ENCODE measurements around the gene MAPK12. TPM values are rescaled to one million over a fixed set of nuclear protein-coding genes. Genes with fewer than 3 reads are reported as not detected.

MAPK12 gene
- total and polyA plus RNA-seq, 2 of the 8 experiments (the other 6 are each of a cell fraction or from before 2014, with no cell fraction given) = 17.3 to 20.3 TPM

GRCh38 chr22:50243685-50244419, 17.6 kb downstream of the MAPK12 start:
- Histone ChIP-seq H3K79me2 (ENCODE audit: control insufficient read depth in 1 of 2, insufficient read depth in 2 of 2, low read length in 2 of 2) (peaks cover 4 to 33% of the 10 kb centered on the region in 2 experiments; a peak in 3 of 4 replicates), H2AK5ac (ENCODE audit: low read depth, low read length) (no peak overlapping the region), H3K4me1 (replicated peaks in 1 of 4; ENCODE audit: control insufficient read depth in 3 of 4, insufficient read depth in 4 of 4, low read length in 3 of 4) (peaks cover 0 to 20% (median 14%) of the 10 kb centered on the region in 4 experiments; a peak in 6 of 7 replicates), H4K5ac (ENCODE audit: insufficient read length, low read depth, low read length) (no peak overlapping the region), H2BK20ac (ENCODE audit: low read length) (no peak overlapping the region), H3K9ac (replicated peaks in 1 of 4; ENCODE audit: extremely low read depth in 1 of 4, low read depth in 3 of 4, low read length in 3 of 4) (peak overlapping the region in 2 of 4 experiments; percentile 35 to 79; a peak in 4 of 7 replicates), H4K91ac (replicated peaks; ENCODE audit: insufficient read length, low read length) (no peak overlapping the region), H3K27ac (ENCODE audit: low read depth, low read length) (no peak overlapping the region), H3K4ac (replicated peaks; ENCODE audit: insufficient read length, low read depth, low read length) (no peak overlapping the region), H2BK12ac (ENCODE audit: low read depth, low read length) (no peak overlapping the region), H3K18ac (ENCODE audit: extremely low read depth, low read length) (no peak overlapping the region), H2BK15ac (ENCODE audit: low read length) (no peak overlapping the region), H4K20me1 (replicated peaks in 1 of 2; ENCODE audit: control insufficient read depth in 1 of 2, insufficient read depth in 2 of 2, low read length in 2 of 2) (peaks cover 4 to 27% of the 10 kb centered on the region in 2 experiments), H3K36me3 (ENCODE audit: control insufficient read depth in 2 of 4, insufficient read depth in 4 of 4, low read length in 3 of 4) (no peaks in the 10 kb centered on the region), H2BK5ac (ENCODE audit: low read depth, low read length) (no peak overlapping the region), H2AFZ (ENCODE audit: low read length) (no peak overlapping the region), H3K14ac (ENCODE audit: insufficient read length) (no peak overlapping the region), H3K4me3 (ENCODE audit: extremely low read depth in 1 of 4, insufficient read depth in 2 of 4, low read depth in 3 of 4, low read length in 4 of 4) (peak overlapping the region; percentile 87 to 96 (median 90)), H2BK120ac (replicated peaks; ENCODE audit: low read depth, low read length) (no peak overlapping the region), H3K23me2 (ENCODE audit: low read depth, low read length) (peaks cover 11% of the 10 kb centered on the region), H3K4me2 (ENCODE audit: insufficient read depth in 1 of 2, low read depth in 2 of 2, low read length in 2 of 2) (peak overlapping the region; percentile 87 to 92), H3K27me3 (replicated peaks in 1 of 4; ENCODE audit: control insufficient read depth in 3 of 4, extremely low read depth in 1 of 4, insufficient read depth in 3 of 4, low read length in 3 of 4) (no peaks in the 10 kb centered on the region), H3K79me1 (ENCODE audit: low read depth, low read length) (peaks cover 12% of the 10 kb centered on the region), H3K9me3 (ENCODE audit: insufficient read depth in 2 of 2, low read depth in 1 of 2, low read length in 1 of 2) (no peaks in the 10 kb centered on the region), H3K56ac (replicated peaks; ENCODE audit: insufficient read length, low read depth, low read length) (no peak overlapping the region), H4K8ac (ENCODE audit: extremely low read depth, insufficient read depth, low read length) (no peak overlapping the region; the same call in 1 of the 2 replicates), H3K23ac (ENCODE audit: insufficient read length) (no peak overlapping the region)
- ChIA-PET POLR2A (ENCODE audit: partially characterized antibody) (interaction anchor here (0.6 to 1.6 kb wide), 10 partner anchors 8 to 206 kb away, joined by 3 to 5 read pairs (median 3); partner anchors contain the start of gene SELENOO), CTCF (ENCODE audit: partially characterized antibody) (interaction anchor here (0.6 to 8.7 kb wide), 6 partner anchors 19 to 1452 kb away, joined by 3 to 77 read pairs (median 4); no protein-coding TSS in a partner anchor)
- no peak for FAIRE-seq
- DNase-seq (ENCODE audit: low read depth in 1 of 2, low spot score in 2 of 2) = no peak
- WGBS, 2 experiments (ENCODE audit: extremely low coverage in 1 of 2, insufficient coverage in 1 of 2, insufficient read length in 1 of 2, insufficient replicate concordance in 2 of 2, low coverage in 1 of 2, low lambda C conversion rate in 2 of 2, missing lambda C conversion rate in 1 of 2) = 71% methylated on average over 24 of the region's 27 CpGs; no CpG with 5 or more reads in 1 of the 2 experiments
- TF ChIP-seq MAX (IDR thresholded peaks at IDR 0.05) (no peak), KDM5A (IDR thresholded peaks at IDR 0.05; ENCODE audit: low read length) (no peak), KDM1A (IDR thresholded peaks at IDR 0.05; ENCODE audit: borderline replicate concordance, low read length) (no peak), CBX5 (IDR thresholded peaks at IDR 0.05; ENCODE audit: low read depth, low read length) (no peak), PHF8 (conservative IDR thresholded peaks at IDR 0.05; ENCODE audit: low read depth, low read length) (no peak), EZH2 (IDR thresholded peaks at IDR 0.05; ENCODE audit: low read depth, low read length, severe bottlenecking) (no peak), TAF1 (IDR thresholded peaks at IDR 0.05; ENCODE audit: low read depth, low read length) (no peak), MAFK (IDR thresholded peaks at IDR 0.05; ENCODE audit: low read depth, low read length) (no peak)
- TF ChIP-seq, protein P1, sequence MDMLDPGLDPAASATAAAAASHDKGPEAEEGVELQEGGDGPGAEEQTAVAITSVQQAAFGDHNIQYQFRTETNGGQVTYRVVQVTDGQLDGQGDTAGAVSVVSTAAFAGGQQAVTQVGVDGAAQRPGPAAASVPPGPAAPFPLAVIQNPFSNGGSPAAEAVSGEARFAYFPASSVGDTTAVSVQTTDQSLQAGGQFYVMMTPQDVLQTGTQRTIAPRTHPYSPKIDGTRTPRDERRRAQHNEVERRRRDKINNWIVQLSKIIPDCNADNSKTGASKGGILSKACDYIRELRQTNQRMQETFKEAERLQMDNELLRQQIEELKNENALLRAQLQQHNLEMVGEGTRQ (IDR thresholded peaks at IDR 0.05; ENCODE audit: low read length) = no peak
- TF ChIP-seq, protein P2, sequence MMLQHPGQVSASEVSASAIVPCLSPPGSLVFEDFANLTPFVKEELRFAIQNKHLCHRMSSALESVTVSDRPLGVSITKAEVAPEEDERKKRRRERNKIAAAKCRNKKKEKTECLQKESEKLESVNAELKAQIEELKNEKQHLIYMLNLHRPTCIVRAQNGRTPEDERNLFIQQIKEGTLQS (IDR thresholded peaks at IDR 0.05; ENCODE audit: insufficient read depth, low read depth, low read length) = no peak

Data from H1 (cell line).